Lung (tissue), 12 donors: ENCODE measurements around the gene ARHGAP8. TPM values are rescaled to one million over a fixed set of nuclear protein-coding genes. Genes with fewer than 3 reads are reported as not detected.

Experiments used
- ATAC-seq: fragments of 200-7000 bp; cut with Tn5 transposase; one replicate; pipeline ENCODE4 v1.9.1; 2020; ENCODE audit warnings: moderate number of reproducible peaks; ENCODE audit not compliant: insufficient read depth, low FRiP score
- DNase-seq, 3 donors: peaks; one replicate each; pipeline ENCODE4 v3.0.0-alpha.2; 2013 to 2017
- H3K27ac ChIP-seq, 2 donors: one replicate each; pipeline ENCODE4 v1.5.1; 2013; ENCODE audit warnings: mild to moderate bottlenecking in 2 of 2, moderate library complexity in 2 of 2, control low read depth in 1 of 2, inconsistent platforms in 1 of 2, low read depth in 1 of 2, low read length in 1 of 2
- H3K27me3 ChIP-seq, 3 donors: one replicate each; pipeline ENCODE4 v1.5.1; 2013; ENCODE audit warnings: low read length in 2 of 3; ENCODE audit not compliant: control insufficient read depth in 3 of 3, insufficient read depth in 3 of 3
- H3K36me3 ChIP-seq, 4 donors: one replicate each; pipeline ENCODE4 v1.5.1; 2013; ENCODE audit warnings: low read length in 4 of 4, mild to moderate bottlenecking in 1 of 4, moderate library complexity in 1 of 4; ENCODE audit not compliant: control insufficient read depth in 4 of 4, insufficient read depth in 4 of 4
- H3K4me1 ChIP-seq, 5 donors: one replicate each; pipeline ENCODE4 v1.5.1; 2013; ENCODE audit warnings: low read length in 5 of 5, mild to moderate bottlenecking in 2 of 5, moderate library complexity in 1 of 5; ENCODE audit not compliant: control insufficient read depth in 5 of 5, insufficient read depth in 5 of 5
- H3K4me3 ChIP-seq: one replicate; pipeline ENCODE4 v1.5.1; 2013; ENCODE audit warnings: mild to moderate bottlenecking, control low read depth, moderate library complexity
- H3K9ac ChIP-seq, 2 donors: one replicate each; pipeline ENCODE4 v1.5.1; 2013; ENCODE audit warnings: low read length in 2 of 2, control low read depth in 1 of 2; ENCODE audit not compliant: insufficient read depth in 1 of 2
- H3K9me3 ChIP-seq, 4 donors: one replicate each; pipeline ENCODE4 v1.5.1; 2013; ENCODE audit warnings: low read length in 3 of 4, mild to moderate bottlenecking in 1 of 4, moderate library complexity in 1 of 4; ENCODE audit not compliant: control insufficient read depth in 4 of 4, insufficient read depth in 3 of 4
- WGBS, 2 donors: extraction: QIAGEN DNeasy Blood & Tissue Kit; methylation state at CpG; one replicate each; pipeline ENCODE4 v1.1.7; 2013; 5-methylcytosine and 5-hydroxymethylcytosine counted together
- polyA plus RNA-seq, 2 donors: library from polyadenylated mRNA; stranded (reverse); fragments of 200-250 nt; gene quantifications; one replicate each; pipeline ENCODE4 v1.2.1, GENCODE V29; 2013
- total RNA-seq, 2 donors: library from RNA; depleted of rRNA in 1 of 2; stranded (reverse); fragments of >200 nt in 1 of 2; gene quantifications; one replicate each; pipeline ENCODE4 v1.2.1, GENCODE V29; 2014 to 2021
- TF ChIP-seq, protein P1 (sequence below): IDR thresholded peaks from 2 replicates; pipeline ENCODE4 v1.5.1; 2012; ENCODE audit warnings: mild to moderate bottlenecking; ENCODE audit errors: control extremely low read depth, extremely low read depth
- donor health status: control.
- donor health status: control.
- donor health status: Bipolar disorder and iron deficiency.
- donor health status: healthy.
- donor health status: DM: yes; HTN: yes; CAD: no.

ARHGAP8 gene
- total and polyA plus RNA-seq, 4 donors: 6.8 to 21.6 (median 16.5) TPM

DNA sequence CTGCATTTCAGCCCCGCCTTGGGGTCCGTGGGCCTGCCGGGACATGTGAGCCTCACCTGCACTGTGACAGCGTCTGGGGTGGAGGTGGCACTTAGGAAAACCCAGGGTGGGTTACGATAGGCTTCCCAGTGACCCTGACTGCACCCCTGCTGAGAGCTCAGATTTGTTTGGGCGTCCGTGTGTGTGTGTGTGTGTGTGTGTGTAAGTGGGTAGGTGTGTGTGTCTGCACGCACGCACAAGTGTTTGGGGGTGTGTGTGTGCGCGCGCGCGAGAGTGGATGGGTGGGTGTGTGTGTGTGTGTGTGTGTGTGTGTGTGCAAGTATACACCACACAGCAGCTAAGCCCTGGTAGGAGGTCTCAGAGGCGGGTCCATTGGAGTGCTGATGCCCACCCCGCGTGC lies 12.1 kb upstream of the ARHGAP8 start:
- Histone ChIP-seq H3K4me3 (no peak overlapping the region), H3K36me3 (no peaks in the 10 kb centered on the region), H3K27ac (no peak overlapping the region), H3K4me1 (peaks cover 0 to 46% (median 17%) of the 10 kb centered on the region in 5 donors), H3K27me3 (peaks cover 0 to 3% (median 0%) of the 10 kb centered on the region in 3 donors), H3K9me3 (no peaks in the 10 kb centered on the region), H3K9ac (no peak overlapping the region)
- TF ChIP-seq, protein P1, sequence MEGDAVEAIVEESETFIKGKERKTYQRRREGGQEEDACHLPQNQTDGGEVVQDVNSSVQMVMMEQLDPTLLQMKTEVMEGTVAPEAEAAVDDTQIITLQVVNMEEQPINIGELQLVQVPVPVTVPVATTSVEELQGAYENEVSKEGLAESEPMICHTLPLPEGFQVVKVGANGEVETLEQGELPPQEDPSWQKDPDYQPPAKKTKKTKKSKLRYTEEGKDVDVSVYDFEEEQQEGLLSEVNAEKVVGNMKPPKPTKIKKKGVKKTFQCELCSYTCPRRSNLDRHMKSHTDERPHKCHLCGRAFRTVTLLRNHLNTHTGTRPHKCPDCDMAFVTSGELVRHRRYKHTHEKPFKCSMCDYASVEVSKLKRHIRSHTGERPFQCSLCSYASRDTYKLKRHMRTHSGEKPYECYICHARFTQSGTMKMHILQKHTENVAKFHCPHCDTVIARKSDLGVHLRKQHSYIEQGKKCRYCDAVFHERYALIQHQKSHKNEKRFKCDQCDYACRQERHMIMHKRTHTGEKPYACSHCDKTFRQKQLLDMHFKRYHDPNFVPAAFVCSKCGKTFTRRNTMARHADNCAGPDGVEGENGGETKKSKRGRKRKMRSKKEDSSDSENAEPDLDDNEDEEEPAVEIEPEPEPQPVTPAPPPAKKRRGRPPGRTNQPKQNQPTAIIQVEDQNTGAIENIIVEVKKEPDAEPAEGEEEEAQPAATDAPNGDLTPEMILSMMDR: no peak
- 77 to 78% methylated on average over 17 of the region's 17 CpGs for WGBS, 2 donors
- no peak for DNase-seq
- no peak for ATAC-seq

DNA sequence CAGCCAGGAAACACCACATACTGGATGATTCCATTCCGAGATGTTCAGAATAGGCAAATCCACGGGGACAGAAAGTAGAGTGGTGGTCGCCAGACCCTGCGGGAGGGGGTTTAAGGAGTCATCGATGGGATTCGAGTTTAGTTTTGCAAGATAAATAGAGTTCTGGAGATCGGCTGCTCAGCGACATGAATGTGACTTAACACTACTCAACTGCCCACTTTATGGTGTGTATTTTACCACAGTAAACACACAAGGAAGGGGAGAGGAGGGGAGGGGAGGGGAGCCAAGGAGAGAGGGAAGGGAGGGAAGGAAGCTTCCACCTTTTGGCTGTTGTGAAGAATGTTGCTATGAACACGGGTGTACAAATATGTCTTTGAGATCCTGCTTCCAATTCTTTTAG lies 10.4 kb upstream of the ARHGAP8 start:
- no peak overlapping the region for H3K9ac ChIP-seq
- TF ChIP-seq, protein P1: no peak
- ATAC-seq (no peak), DNase-seq (peak; percentile 46 to 65 (median 47))
- H3K4me1 ChIP-seq: peaks cover 0 to 51% (median 25%) of the 10 kb centered on the region in 5 donors
- no peaks in the 10 kb centered on the region for H3K9me3 ChIP-seq
- no peaks in the 10 kb centered on the region for H3K36me3 ChIP-seq
- no peak overlapping the region for H3K27ac ChIP-seq
- 54 to 82% methylated on average over 9 of the region's 9 CpGs for WGBS, 2 donors
- H3K4me3 ChIP-seq: no peak overlapping the region
- H3K27me3 ChIP-seq: peaks cover 0 to 3% (median 0%) of the 10 kb centered on the region in 3 donors

DNA sequence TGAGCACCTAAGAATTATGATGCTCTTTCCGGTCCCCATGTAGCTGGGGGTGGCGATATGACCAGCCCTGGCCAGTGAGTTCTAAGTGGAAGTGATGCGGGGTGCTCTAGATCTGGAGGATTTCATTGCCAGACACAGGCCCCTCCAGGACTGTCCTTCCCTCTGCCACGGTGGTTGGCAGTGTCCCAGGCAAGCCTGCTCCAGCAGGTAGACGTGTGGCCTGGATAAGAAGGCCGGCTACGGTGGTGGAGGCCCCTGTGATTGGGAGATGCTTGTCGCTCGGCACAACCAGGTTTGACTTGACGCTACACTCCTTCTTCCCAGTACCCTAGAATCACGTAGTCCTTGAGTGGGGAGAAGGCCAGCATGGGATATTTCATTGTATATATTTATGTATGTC lies 9.1 kb upstream of the ARHGAP8 start:
- ATAC-seq (no peak), DNase-seq (no peak)
- Histone ChIP-seq H3K4me1 (peaks cover 0 to 47% (median 16%) of the 10 kb centered on the region in 5 donors), H3K9ac (no peak overlapping the region), H3K4me3 (no peak overlapping the region), H3K27ac (no peak overlapping the region), H3K9me3 (no peaks in the 10 kb centered on the region), H3K36me3 (no peaks in the 10 kb centered on the region), H3K27me3 (no peaks in the 10 kb centered on the region)
- TF ChIP-seq, protein P1: no peak
- 88 to 93% methylated on average over 11 of the region's 11 CpGs for WGBS, 2 donors

DNA sequence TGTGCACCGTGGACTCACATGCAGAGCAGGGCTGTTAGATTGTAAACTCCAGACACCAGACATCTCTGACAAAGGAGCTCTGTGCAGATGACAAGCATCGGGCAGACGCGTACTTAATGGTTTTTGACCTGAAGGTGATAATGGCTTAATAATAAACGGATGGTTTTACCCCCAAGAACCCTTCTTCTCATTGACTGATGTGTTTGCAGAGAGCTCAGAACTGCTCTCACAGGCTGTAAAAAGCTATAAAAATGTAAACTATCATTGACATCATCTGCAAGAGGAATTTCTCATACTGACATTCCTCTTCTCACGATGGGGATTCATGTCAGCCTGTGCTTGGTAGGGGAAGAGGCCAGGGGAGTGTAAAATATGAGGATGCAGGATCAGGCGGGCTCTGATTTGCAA lies 8.6 kb upstream of the ARHGAP8 start:
- no peaks in the 10 kb centered on the region for H3K27me3 ChIP-seq
- ATAC-seq: no peak
- H3K4me1 ChIP-seq: peaks cover 0 to 45% (median 15%) of the 10 kb centered on the region in 5 donors
- 52 to 57% methylated on average over 7 of the region's 7 CpGs for WGBS, 2 donors
- H3K4me3 ChIP-seq: no peak overlapping the region
- H3K36me3 ChIP-seq: no peaks in the 10 kb centered on the region
- no peaks in the 10 kb centered on the region for H3K9me3 ChIP-seq
- peak; percentile 79 to 95 (median 94) for DNase-seq
- H3K9ac ChIP-seq: no peak overlapping the region
- TF ChIP-seq, protein P1: no peak
- H3K27ac ChIP-seq: no peak overlapping the region
